ENCODE data around the gene KRT33A.

GRCh38 chr17:41301916-41302901 is 48.4 kb downstream of the KRT33A start, which contains the start of gene KRTAP29-1:
- TF ChIP-seq POLR2AphosphoS5 (IDR thresholded peaks at IDR 0.05) (no peak), CTCF (IDR thresholded peaks at IDR 0.05) (no peak)
